ENCODE data around the gene ARFGAP1. TPM values are rescaled to one million over a fixed set of nuclear protein-coding genes. Genes with fewer than 3 reads are reported as not detected.
"Not testable (repeated sequence)": the region's sequence is repeated elsewhere in the genome, so short reads cannot be mapped to it uniquely, and the experiment has no call there.

The ARFGAP1 gene
- total RNA-seq, 2 donors from 2014 or later, result 58.6 to 62.6 TPM

DNA sequence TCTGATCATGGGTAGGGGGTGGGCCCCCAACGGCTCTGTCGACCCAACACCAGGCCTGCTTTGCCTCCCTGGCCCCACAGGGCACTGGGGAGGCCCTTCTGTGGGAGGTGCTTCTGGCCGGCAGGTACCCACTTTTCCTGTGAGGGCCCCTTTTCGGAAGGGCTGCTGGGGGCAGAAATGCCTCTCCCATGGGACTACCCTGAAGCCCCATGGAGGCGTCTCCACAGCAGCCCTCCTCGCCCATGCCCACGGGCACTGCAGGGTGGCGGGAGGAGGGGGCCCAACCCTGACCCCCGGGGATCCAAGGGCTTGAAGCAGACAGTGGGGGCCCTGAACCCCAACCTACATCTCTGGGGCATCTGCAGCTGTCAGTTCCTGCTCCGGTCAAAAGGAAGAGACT, 34.6 kb upstream of the ARFGAP1 start:
- DNase-seq (ENCODE audit: low spot score), result no peak
- intact Hi-C loops (cut with DNase I), result loop anchor here in 1 of 2 donors (10.0 kb wide), 1 partner anchor 183 kb away; no protein-coding TSS in a partner anchor

DNA sequence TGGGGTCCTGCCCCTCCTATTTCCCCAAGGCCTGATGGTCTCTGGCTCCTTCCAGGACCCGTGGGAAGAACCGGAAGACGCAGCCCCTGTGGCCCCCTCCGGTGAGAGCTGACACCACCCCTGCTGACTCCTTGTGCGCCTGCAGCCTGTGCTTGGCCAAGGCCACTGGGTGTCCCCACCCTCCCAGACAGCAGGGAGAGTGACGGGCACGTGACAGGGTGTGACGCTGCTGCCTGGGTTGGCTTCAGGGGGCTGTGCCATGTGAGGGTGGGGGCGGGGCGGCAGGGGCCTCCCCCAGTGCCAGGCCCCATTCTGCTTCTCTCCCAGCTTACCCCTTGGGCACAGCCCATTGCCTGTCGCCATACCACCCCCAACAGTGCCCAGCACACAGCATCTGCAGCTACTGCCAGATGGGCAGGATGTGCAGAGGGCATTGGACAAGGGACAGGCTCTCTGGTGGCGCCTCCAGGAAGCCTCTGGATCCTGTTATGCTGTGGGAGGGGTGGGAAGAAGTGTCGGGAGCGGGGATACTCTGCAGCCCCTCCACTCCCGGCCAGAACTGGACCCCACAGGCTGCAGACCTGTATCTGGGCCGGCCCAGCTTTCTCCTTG, 34.0 kb upstream of the ARFGAP1 start:
- no peak for DNase-seq (ENCODE audit: low spot score)
- intact Hi-C loops (cut with DNase I), result loop anchor here in 1 of 2 donors (10.0 kb wide), 1 partner anchor 184 kb away; no protein-coding TSS in a partner anchor

GRCh38 chr20:63239431-63239830, 33.2 kb upstream of the ARFGAP1 start:
- intact Hi-C loops (cut with DNase I), result loop anchor here in 1 of 2 donors (10.0 kb wide), 1 partner anchor 185 kb away; no protein-coding TSS in a partner anchor
- no peak for DNase-seq (ENCODE audit: low spot score)

GRCh38 chr20:63240004-63240403, 32.6 kb upstream of the ARFGAP1 start:
- DNase-seq (ENCODE audit: low spot score), result no peak
- intact Hi-C loops (cut with DNase I), result no loop called here

DNA sequence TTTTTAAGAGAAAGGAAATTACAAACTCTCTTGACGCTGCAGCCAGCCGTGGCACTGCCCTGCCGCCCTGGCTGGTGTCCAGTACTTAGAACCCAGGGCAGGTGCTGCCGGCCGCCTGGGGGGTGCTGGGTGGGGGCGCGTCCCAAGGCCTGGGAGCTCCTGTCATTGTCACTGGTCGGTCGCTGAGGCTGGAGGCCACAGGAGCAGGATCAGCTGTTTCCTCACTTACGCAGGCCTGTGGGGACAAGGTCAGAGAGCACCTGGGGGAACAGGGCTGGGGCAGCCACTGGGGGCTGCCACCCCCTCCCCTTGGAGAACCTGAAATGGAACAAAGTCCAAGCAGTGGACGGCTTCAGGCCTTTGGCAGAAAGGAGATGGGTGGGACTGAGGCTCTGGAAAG, 31.3 kb upstream of the ARFGAP1 start:
- DNase-seq (ENCODE audit: low spot score), result no peak
- intact Hi-C loops (cut with DNase I), result no loop called here

DNA sequence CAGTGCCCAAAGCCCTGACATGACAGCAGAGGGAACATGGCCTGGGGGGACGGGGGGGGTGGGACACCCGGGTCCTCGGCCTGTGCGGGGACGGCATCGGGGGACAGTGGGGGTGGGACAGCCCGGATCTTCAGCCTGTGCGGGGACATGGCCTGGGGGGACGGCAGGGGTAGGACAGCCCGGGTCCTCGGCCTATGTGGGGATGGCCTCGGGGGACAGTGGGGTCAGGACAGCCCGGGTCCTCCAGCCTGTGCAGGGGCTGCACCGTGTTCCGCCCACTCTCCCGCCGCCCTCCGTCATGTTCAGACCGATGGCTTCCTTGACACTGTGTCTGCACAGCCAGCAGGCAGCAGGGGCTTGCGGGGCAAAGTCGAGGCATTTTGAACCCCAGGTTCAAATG, 29.9 kb upstream of the ARFGAP1 start:
- intact Hi-C loops (cut with DNase I), result no loop called here
- DNase-seq (ENCODE audit: low spot score), result no peak

DNA sequence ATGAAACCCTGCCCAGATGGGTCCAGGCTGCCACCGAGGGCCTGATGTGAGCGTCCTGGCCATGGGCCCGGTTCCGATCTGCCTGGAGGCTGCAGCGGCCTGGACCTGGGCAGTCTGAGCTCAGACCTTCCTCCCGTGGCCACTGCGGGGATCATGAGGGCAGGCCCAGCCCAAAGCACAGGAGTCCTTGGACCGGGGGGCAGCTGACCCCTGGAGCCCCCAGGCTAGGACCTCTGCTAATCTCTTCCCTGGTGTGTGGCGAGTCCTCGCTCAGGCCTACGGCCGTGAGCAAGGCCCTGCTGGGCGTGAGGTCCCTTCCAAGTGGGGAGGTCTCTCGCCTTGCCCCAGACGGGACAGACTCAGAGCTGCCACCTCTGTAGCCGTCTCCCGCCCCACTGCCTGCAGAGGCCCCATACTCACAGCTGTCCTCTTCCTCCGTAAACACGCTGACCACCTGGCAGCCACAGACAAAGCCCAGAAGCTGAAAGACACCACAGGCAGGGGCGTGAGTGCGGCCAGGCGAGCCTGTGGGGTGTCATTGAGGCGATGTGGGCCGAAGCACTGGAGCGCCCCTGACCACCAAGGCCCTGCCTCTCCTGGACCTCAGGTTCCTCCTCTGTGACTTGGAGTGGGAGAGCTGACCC, 28.9 kb upstream of the ARFGAP1 start:
- DNase-seq (ENCODE audit: low spot score), result no peak
- intact Hi-C loops (cut with DNase I), result no loop called here

GRCh38 chr20:63244468-63244867, 28.1 kb upstream of the ARFGAP1 start:
- no peak for DNase-seq (ENCODE audit: low spot score)
- intact Hi-C loops (cut with DNase I), result no loop called here

DNA sequence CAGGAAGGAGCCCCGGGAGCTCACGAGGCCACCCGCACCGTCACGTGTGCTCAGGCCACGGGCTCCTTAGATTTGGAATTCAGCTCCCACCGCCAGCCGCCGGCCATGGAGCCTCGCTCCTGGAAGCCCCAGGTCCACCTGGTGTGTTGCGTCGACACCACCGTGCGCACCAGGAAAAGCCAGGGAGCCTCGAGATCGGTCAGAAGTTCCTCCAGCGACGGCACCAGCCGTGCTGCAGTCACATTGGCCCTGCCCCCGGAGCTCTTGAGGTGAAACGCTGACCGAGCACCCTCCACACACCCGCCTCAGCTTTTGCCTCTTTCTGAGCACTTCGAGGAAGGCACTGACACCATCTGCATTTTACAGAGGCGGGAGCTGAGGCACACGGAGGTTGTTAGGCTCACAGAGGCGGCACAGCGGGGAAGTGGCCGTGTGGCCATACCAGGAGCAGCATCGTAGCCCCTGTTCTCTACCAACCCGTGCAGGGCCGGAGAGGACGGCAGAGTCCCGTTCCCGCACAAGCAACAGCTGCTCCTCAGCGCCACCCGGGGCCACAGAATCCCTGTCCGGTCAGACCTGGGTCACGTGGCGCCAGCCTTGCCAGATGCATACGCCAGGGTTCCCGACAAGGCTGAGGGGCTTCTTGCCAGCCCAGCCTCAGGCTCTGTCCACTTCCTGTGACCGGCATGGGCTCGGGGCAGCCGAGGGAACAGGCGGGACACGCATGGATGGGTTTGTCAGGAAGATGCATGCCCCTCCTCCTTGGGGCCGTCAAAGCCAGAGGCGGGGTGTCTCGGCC, 25.9 kb upstream of the ARFGAP1 start:
- no peak for DNase-seq (ENCODE audit: low spot score)
- intact Hi-C loops (cut with DNase I), result no loop called here

DNA sequence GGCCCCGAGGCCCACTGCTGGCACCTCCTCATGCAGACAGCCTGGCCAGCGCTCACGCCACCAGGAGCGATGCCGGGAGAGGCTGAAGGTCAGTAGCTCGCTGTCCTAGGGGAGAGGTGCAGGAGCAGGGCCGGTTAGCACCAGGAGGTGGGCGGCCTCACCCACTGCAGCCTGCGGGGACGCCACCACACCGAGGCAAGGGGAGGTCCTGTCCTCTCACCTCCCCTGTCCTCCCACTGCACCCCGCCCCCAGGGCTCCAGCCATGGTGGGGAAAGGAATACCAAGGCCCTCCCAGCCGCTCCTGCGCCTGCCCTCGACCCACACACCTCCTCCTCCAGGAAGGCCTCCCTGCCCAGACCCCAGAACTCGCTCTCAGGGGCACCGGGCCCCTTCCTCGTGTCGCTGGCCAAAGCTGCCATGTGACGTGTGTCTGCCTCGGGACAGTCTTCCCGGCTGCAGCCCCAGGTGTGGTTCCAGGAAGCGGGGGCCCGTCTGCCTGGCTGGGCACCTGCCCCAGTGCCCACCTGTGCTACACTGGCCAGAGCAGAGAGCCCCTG, 24.9 kb upstream of the ARFGAP1 start:
- intact Hi-C loops (cut with DNase I), result no loop called here
- DNase-seq (ENCODE audit: low spot score), result no peak

DNA sequence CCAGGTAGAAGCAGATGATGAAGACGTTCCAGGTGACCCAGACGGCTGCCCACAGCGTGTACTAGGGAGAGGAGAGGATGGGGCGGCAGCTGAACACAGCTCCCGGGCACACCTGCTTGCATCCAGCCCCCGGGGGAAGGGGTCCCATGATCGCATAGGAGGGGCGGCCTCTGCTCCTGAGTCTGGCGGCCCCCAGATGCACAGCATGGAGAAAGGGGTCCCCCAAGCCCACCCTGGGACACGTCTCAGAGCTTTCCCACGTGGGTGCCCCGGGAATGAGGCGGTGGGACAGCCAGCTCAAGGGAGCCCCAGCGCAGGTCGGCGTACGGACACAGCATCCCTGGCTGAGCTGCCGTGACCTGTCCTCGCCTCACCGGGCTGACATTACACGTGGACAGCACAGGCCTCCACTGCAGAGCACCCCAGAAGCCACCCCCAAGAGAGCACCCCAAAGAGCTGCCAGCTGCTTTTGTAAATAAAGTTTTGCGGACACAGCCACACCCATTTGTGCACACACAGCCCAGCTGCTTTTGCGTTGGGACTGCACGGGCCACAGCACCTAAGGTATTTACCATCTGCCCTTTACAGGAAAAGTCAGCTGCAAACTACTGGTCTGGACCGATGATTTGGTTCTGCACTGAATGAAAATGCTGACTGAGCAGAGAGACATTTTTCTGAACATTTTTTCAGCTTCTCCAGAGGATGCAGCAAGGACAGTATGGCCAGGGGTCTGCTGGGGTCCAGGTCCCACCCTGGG, 23.6 kb upstream of the ARFGAP1 start:
- intact Hi-C loops (cut with DNase I), result no loop called here

GRCh38 chr20:63249891-63250290, 22.7 kb upstream of the ARFGAP1 start:
- no peak for DNase-seq (ENCODE audit: low spot score)
- intact Hi-C loops (cut with DNase I), result no loop called here

More for the DNA sequence above, 23.6 kb upstream of the ARFGAP1 start:
- no peak for DNase-seq (ENCODE audit: low spot score)

DNA sequence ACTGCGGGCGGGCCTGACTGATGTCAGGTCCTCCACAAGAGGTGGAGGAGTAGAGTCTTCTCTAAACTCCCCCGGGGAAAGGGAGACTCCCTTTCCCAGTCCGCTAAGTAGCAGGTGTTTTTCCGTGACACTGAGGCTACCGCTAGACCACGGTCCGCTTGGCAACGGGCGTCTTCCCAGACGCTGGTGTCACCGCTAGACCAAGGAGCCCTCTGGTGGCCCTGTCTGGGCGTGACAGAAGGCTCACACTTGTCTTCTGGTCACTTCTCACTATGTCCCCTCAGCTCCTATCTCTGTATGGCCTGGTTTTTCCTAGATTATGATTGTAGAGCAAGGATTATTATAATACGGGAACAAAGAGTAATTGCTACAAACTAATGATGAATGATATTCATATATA, 21.3 kb upstream of the ARFGAP1 start:
- intact Hi-C loops (cut with DNase I); DNase-seq (ENCODE audit: low spot score): not testable (repeated sequence)

DNA sequence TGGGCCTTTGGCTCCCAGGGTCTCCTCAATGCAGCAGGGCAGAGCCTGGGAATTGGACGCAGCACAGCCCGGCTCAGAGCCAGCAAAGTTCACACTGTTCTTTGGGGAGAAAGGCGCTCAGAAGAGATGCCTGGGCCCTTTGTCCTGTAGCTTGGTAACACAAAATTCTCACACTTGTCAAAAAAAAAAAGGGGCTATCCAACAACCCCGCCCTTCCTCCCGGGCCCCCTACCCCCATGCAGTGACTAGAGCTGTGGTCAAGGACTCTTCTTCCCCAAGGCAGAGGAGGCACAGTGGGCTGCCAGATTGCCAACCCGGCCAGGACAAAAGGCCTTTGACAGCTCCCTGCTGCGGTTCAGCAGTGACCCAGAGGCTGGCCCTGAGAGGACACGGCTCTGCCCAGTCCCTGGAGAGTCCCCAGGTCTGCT, 20.3 kb upstream of the ARFGAP1 start:
- no peak for DNase-seq (ENCODE audit: low spot score)
- intact Hi-C loops (cut with DNase I), result no loop called here

GRCh38 chr20:63253065-63253437, 19.6 kb upstream of the ARFGAP1 start:
- intact Hi-C loops (cut with DNase I), result no loop called here
- DNase-seq (ENCODE audit: low spot score), result no peak

GRCh38 chr20:63253438-63254231, 19.0 kb upstream of the ARFGAP1 start:
- intact Hi-C loops (cut with DNase I), result no loop called here
- no peak for DNase-seq (ENCODE audit: low spot score)

DNA sequence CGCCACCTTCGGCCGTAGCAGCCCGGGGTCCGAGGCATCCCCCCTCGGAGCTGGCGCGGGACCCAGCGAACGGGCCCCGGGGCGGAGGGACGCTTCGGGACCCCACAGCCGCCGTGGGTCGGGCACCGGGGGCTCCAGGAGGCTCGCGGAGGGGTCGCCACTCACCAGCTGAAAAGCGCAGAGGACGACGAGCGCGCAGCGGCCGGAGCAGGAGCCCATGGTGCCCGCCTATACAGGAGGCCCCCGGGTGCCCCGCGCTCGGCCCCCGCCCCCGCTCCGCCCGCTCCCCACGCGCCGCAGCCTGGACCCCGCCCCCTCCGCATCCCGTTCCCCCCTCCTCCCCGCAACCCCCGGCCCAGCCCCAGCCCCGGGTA, 18.4 kb upstream of the ARFGAP1 start, which contains the start of gene NKAIN4:
NKAIN4 (minus strand) TSS at position 232 of the 374 bp plus-strand sequence; CDS start at position 219, 13 bp downstream.
- intact Hi-C loops (cut with DNase I), result no loop called here

DNA sequence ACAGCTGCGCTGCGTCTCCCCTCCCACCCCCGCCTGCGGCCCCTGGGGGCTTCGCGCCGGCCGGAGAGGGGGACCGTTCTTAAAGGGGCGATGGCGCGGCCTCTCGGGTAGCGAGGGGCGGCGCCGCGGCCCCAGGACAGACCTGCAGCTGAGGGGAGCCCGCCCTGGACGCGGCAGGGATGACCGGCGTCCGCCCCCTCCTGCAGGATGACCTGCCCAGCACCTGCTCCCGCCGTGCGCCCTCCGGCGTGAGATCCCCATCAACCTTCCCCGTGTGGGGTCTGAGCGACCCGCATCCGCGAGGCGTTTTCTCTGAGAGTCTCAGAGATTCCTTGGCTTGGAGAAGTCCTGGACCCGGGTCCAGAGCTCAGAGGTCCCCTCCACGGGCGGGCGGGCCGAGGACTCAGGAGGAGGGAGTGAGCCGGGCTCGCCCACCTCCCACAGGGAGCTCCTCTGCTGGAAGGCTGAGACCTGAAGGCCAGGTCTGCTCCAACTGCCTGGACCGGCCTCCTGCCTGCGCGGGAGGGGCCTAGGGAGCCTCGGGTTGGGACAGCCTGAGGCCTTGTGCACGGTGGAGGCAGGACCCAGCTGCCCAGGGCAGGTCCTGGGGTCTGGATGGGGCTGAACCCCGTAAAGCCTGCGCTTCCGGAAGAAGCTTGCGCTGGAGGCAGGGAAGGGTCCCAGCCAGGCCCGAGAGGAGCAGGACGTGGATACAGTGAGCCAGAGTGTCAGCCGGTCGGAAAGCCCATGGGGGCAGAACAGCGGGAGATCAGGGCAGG, 17.8 kb upstream of the ARFGAP1 start:
- no peak for DNase-seq (ENCODE audit: low spot score)
- intact Hi-C loops (cut with DNase I), result loop anchor here in 1 of 2 donors (5.0 kb wide), 1 partner anchor 212 kb away; no protein-coding TSS in a partner anchor

More for the DNA sequence above, 18.4 kb upstream of the ARFGAP1 start, which contains the start of gene NKAIN4:
- no peak for DNase-seq (ENCODE audit: low spot score)

All from posterior vena cava (tissue), 2 donors.